Activated CD4-positive, alpha-beta memory T cell treated with anti-CD3 and anti-CD28 coated beads, Interleukin-2, amount 10 ng/mL, durations not matched to agents 7 days and 5 days (primary cell): ENCODE data around the gene CORO2A. TPM values are rescaled to one million over a fixed set of nuclear protein-coding genes. Genes with fewer than 3 reads are reported as not detected.
"Not testable (repeated sequence)": the region's sequence is repeated elsewhere in the genome, so short reads cannot be mapped to it uniquely, and the experiment has no call there.

Source experiments
- CTCF ChIA-PET: fragments of 350-600 bp; sonication (Branson Sonifier 250); formaldehyde crosslinking; loops from one replicate; lab custom pipeline; 2021; ENCODE audit warnings: antibody characterized with exemption, inconsistent platforms; lab: Charles Lee
- POLR2A ChIA-PET: fragments of 350-600 bp; sonication (Branson Sonifier 250); formaldehyde crosslinking; loops from one replicate; lab custom pipeline; 2021; ENCODE audit warnings: antibody characterized with exemption; lab: Charles Lee
- DNase-seq: peaks from one replicate; pipeline ENCODE4 v3.0.0-alpha.2; 2020
- H3K27ac Mint-ChIP-seq: one replicate; pipeline ENCODE4 v1.8.0; 2021; ENCODE audit warnings: mild to moderate bottlenecking, mixed read lengths
- H3K27me3 Mint-ChIP-seq: one replicate; pipeline ENCODE4 v1.8.0; 2021; ENCODE audit warnings: mixed read lengths
- H3K36me3 Mint-ChIP-seq: one replicate; pipeline ENCODE4 v1.8.0; 2021; ENCODE audit warnings: low read depth, mixed read lengths
- H3K4me1 Mint-ChIP-seq: one replicate; pipeline ENCODE4 v1.8.0; 2021; ENCODE audit warnings: mixed read lengths
- H3K4me3 Mint-ChIP-seq: one replicate; pipeline ENCODE4 v1.8.0; 2021; ENCODE audit warnings: mild to moderate bottlenecking, mixed read lengths
- H3K9me3 Mint-ChIP-seq: one replicate; pipeline ENCODE4 v1.8.0; 2021; ENCODE audit warnings: mixed read lengths
- total RNA-seq, 2 experiments: library from RNA; stranded (reverse); gene quantifications; one replicate each; pipeline ENCODE4 v1.2.3, GENCODE V29; 2021

Gene CORO2A
- total RNA-seq, 2 experiments from 2014 or later = 7.8 to 8.2 TPM

DNA sequence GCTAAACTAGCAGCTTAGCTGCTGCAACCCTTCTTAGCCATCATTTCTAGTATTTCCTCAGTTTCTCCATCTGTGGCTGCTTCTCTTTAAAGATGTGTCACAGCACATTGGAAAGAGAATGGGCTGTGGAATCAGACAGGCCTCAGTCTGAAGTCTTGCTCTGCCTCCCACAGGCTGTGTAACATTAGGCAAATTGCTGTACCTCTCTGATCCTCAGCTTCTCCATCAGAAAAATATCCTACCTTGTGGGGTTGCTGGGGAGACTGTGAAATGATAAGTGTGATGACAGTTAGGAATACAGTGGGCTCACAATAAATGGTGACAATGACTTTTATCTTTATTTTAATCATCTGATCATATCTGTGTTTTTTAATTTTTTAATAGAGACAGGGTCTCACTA lies 55.9 kb downstream of the CORO2A start:
- no peak for DNase-seq
- ChIA-PET POLR2A (no interaction called here), CTCF (no interaction called here)
- H3K9me3 Mint-ChIP-seq = no peaks in the 10 kb centered on the region
- no peaks in the 10 kb centered on the region for H3K27me3 Mint-ChIP-seq
- peaks cover 3% of the 10 kb centered on the region for H3K4me1 Mint-ChIP-seq
- no peak overlapping the region for H3K27ac Mint-ChIP-seq
- H3K36me3 Mint-ChIP-seq = no peaks in the 10 kb centered on the region
- H3K4me3 Mint-ChIP-seq = no peak overlapping the region

DNA sequence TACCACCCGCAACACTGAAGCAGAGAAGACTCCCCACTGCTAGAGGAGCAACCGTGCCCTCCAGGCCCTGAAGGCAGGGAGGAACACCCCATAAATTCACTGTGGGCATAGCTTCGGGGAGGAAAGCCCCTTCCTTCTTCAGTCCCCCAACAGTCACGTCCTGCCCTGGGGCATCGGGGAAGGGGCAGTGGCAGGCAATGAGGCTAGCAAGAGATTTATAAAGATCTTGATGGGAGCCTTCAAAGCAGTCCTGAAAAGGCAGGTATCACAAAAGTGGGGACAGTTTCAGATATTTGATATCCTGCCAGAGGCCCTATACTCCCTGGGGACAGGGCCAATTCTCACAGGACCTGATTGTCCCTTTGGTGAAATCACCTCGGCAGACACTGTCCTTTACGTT lies 56.5 kb downstream of the CORO2A start:
- no peak overlapping the region for H3K27ac Mint-ChIP-seq
- H3K4me3 Mint-ChIP-seq = no peak overlapping the region
- ChIA-PET CTCF (no interaction called here), POLR2A (no interaction called here)
- peaks cover 3% of the 10 kb centered on the region for H3K4me1 Mint-ChIP-seq
- no peaks in the 10 kb centered on the region for H3K36me3 Mint-ChIP-seq
- H3K9me3 Mint-ChIP-seq = no peaks in the 10 kb centered on the region
- no peaks in the 10 kb centered on the region for H3K27me3 Mint-ChIP-seq
- DNase-seq = no peak

DNA sequence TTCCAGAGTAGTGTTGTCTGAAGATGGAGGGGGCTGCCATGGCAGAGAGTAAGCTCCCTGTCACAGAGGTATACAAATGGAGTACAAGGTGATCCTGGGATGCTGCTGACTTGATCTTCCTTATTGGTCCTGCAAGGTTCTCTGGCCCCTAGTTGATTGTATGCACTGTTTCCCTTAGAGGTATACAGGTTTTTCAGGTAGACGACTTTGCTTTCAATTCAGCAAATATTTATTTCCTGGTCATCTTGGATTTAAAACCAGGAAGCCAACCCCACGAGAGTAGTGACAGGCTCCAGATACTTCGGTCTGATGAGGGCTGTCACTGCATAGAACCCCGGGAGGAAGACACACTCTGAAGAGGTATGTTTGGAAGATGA lies 56.9 kb downstream of the CORO2A start:
- no peak overlapping the region for H3K4me3 Mint-ChIP-seq
- POLR2A ChIA-PET = no interaction called here
- no peaks in the 10 kb centered on the region for H3K9me3 Mint-ChIP-seq
- no peaks in the 10 kb centered on the region for H3K36me3 Mint-ChIP-seq
- DNase-seq = no peak
- CTCF ChIA-PET = no interaction called here
- peaks cover 3% of the 10 kb centered on the region for H3K4me1 Mint-ChIP-seq
- no peaks in the 10 kb centered on the region for H3K27me3 Mint-ChIP-seq
- H3K27ac Mint-ChIP-seq = no peak overlapping the region

DNA sequence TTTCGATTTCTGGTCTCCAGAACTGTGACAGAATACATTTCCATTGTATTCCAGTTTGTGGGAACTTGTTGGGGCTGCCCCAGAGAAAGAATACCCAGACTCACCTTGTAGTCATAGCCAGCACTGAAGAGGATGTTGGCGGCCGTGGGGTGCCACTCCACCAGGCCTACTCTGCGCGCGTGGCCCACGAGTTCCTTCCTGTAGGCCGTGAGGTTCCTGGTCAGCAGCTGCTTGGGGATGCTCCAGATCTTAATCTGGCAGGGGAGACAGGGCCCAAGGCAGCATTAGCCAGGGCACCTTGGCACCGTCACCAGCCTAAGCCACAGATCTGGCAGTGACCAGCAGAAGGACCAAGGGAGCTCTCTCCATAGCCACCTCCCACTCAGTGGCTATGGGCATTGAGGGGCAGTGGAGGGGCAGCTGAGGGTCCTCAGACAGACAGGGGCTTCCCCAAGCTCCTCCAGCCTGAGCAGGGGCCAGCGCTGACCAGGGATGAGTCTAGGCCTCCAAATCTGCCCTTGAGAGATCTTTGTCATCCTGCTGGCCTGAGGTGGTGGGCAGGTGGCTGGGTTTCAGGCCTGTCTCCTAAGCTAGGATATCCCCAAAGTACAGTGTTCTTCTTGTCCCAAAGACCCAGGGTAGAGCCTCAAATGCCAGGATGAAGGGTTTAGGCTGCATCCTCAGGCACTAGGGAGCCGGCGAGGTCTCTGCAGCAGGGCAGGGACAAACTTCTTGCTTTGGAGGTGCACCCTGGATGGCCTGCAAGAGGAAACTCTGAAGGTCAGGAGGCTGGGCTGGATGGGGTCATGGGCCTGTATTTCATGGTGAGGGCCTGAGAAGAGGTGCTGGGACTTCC lies 57.5 kb downstream of the CORO2A start:
- Mint-ChIP-seq H3K36me3 (no peaks in the 10 kb centered on the region), H3K4me3 (no peak overlapping the region), H3K27ac (no peak overlapping the region), H3K9me3 (no peaks in the 10 kb centered on the region), H3K27me3 (no peaks in the 10 kb centered on the region), H3K4me1 (peaks cover 3% of the 10 kb centered on the region)
- POLR2A ChIA-PET = no interaction called here
- CTCF ChIA-PET = interaction anchor here (1.4 kb wide), 1 partner anchor 61 kb away, joined by 3 read pairs; no protein-coding TSS in a partner anchor
- DNase-seq = no peak

DNA sequence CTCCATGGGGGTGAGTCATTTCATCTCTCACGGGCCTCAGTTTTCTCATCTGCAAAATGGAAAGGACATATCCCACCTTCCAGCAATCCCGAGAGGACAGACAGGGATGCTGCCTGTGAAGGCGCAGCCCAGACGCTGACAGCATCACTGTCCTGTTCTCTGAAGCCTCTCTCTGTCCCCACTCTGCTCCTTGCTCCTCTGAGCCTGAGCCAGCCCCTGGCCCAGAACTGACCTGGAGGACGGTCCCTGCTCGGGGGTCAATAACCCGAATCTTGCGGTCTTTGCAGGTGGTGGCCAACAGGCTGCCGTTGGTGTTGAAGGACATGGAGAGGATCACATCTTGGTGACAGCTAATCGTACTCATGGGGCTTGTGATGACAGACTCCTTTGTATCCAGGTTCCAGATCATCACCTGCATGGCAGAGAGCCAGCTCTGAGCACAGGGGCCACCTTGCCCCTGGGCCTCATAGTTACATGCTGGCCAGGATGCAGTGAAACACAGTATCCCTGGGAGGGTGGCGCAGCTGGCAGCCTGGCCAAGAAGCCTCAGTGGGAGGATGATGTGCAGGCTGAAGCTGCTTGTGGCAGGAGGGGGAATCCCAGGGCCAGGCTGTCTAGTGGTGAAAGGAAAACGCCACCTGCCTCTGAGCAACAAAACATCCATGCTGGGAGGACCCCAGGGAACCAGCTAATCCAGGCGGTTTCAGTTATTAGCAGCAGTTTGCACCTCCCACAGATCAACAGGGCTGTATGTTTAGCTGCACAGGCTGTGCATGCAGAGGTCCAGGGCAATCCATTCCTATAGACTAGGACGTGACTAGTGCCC lies 59.4 kb downstream of the CORO2A start:
- Mint-ChIP-seq H3K4me1 (peaks cover 11% of the 10 kb centered on the region), H3K36me3 (no peaks in the 10 kb centered on the region), H3K27ac (no peak overlapping the region), H3K4me3 (no peak overlapping the region), H3K27me3 (no peaks in the 10 kb centered on the region), H3K9me3 (no peaks in the 10 kb centered on the region)
- CTCF ChIA-PET = interaction anchor here (0.6 to 1.4 kb wide), 3 partner anchors 14 to 124 kb away, joined by 3 read pairs; partner anchors contain the start of gene TRIM14
- no peak for DNase-seq
- POLR2A ChIA-PET = interaction anchor here (1.2 kb wide), 1 partner anchor 14 kb away, joined by 6 read pairs; the partner anchor contains the start of gene TRIM14

DNA sequence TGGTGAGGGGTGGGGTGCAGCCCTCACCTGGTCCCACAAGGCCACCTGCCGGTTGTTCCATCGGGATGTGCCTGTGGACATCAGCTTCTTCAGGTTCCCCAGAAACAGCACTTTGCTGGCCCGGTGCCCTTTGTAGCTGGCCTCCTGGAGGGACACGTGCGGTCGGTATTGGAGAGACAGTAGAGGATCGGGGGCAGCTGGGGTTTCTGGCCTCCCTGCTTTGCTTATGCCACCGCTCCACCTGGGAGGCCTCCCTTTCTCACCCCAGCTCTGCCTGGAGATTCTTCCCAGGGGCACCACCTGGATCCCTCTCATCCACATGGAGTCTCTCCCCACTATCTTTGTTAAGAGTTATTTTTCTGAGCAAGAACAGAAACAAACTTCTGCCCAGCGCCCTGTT lies 60.3 kb downstream of the CORO2A start:
- H3K4me3 Mint-ChIP-seq = no peak overlapping the region
- DNase-seq = no peak
- CTCF ChIA-PET = interaction anchor here (1.2 kb wide), 1 partner anchor 13 kb away, joined by 3 read pairs; the partner anchor contains the start of gene TRIM14
- no peaks in the 10 kb centered on the region for H3K9me3 Mint-ChIP-seq
- POLR2A ChIA-PET = no interaction called here
- H3K4me1 Mint-ChIP-seq = peaks cover 11% of the 10 kb centered on the region
- H3K27me3 Mint-ChIP-seq = no peaks in the 10 kb centered on the region
- H3K36me3 Mint-ChIP-seq = no peaks in the 10 kb centered on the region
- no peak overlapping the region for H3K27ac Mint-ChIP-seq

DNA sequence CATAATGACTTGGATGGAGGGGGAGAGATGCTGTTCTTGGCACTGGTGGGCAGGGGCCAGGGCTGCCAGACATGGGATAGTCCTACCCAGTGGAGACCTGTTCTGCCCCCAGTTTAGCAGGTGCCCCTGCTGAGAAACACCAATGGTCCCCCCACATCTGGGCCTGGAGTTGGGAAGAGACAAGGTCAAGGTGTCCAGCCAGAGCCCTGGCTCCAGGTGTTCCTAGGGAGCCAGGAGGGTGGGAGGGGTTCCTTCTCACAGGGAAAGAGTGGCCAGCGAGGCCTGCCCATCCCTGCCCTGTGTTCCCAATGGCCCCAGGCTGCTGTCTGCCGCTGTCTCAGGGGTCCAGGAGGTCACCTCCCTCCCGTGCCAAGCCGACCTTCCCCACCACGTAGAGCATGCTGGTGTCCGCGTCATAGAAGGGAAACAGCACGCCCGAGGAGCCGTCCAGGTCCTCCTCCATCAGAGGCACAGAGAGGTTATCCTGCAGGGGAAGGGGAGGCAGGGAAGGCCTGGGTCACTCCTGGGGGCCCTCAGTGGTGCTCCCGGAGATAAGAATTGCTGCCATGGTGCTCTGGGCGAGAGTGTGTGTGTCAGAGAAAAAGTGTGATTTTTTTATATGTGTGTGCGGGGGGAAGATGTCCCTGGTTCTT lies 61.7 kb downstream of the CORO2A start:
- H3K9me3 Mint-ChIP-seq = no peaks in the 10 kb centered on the region
- no peak overlapping the region for H3K4me3 Mint-ChIP-seq
- H3K27ac Mint-ChIP-seq = no peak overlapping the region
- peaks cover 11% of the 10 kb centered on the region for H3K4me1 Mint-ChIP-seq
- H3K27me3 Mint-ChIP-seq = no peaks in the 10 kb centered on the region
- CTCF ChIA-PET = no interaction called here
- peaks cover 6% of the 10 kb centered on the region for H3K36me3 Mint-ChIP-seq
- DNase-seq = no peak
- POLR2A ChIA-PET = interaction anchor here (0.7 kb wide), 1 partner anchor 125 kb away, joined by 4 read pairs; no protein-coding TSS in a partner anchor

DNA sequence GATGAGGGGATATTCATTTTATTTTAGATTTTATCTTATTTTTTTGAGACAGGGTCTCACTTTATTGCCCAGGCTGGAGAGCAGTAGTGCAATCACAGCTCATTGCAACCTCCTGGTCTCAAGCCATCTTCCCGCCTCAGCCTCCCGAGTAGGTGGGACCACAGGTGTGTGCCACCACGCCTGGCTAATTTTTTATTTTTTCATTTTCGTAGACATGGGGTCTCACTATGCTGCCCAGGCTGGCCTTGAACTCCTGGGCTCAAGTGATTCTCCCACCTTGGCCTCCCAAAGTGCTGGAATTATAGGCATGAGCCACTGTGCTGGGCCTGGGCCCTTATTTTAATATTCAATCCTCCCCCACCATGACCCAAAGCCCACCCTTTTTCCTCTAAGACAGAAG lies 62.4 kb downstream of the CORO2A start:
- H3K27me3 Mint-ChIP-seq, H3K4me3 Mint-ChIP-seq, H3K36me3 Mint-ChIP-seq, H3K27ac Mint-ChIP-seq, H3K9me3 Mint-ChIP-seq, CTCF ChIA-PET, DNase-seq: not testable (repeated sequence)
- POLR2A ChIA-PET = interaction anchor here (0.7 to 1.8 kb wide), 3 partner anchors 11 to 126 kb away, joined by 3 to 9 read pairs (median 4); partner anchors contain the start of genes NANS and TRIM14
- peaks cover 11% of the 10 kb centered on the region for H3K4me1 Mint-ChIP-seq

DNA sequence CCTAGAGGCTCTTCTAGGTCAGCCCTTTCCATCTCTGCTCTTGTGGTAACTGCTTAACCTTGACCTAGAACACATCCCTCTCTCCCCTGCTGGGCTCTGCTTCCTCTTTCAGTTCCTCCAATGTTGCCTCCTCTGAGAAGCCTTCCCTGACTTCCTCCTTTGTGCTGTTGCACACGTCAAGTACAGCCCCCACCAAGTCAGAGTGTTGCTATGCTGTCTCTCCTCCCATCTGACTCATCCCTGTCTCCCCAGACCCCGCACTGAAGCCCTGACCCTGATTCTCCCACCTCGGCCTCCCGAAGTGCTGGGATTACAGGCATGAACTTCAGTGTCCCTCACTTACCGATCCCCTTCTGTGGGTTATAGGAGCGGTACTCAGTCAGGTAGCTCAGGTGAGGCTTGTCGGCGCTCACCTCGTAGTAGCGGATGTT lies 63.0 kb downstream of the CORO2A start:
- Mint-ChIP-seq H3K27me3 (no peaks in the 10 kb centered on the region), H3K4me3 (no peak overlapping the region), H3K36me3 (peaks cover 8% of the 10 kb centered on the region), H3K4me1 (peaks cover 11% of the 10 kb centered on the region), H3K27ac (no peak overlapping the region), H3K9me3 (no peaks in the 10 kb centered on the region)
- POLR2A ChIA-PET = interaction anchor here (0.8 to 1.8 kb wide), 4 partner anchors 9 to 73 kb away, joined by 3 to 9 read pairs (median 3); partner anchors contain the start of genes NANS and TRIM14
- DNase-seq = no peak
- CTCF ChIA-PET = no interaction called here

DNA sequence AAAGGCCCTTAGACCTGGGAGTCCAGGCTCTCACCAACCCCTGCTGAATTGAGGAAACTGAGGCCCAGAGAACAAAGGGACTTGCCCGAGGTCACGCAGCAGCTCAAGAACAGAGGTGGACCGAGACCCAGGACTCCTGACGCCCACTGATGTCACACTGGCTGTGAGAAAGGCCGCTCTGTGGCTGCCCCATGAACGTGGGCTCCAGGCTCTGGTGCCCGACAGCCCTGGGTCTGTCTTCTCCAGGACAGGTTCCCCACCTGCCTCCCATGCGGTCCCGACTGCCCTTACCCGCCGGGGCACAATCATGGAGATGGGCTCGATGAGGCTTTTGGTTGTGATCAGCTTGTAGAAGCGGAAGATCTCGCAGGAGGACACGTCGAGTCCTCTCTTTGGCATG lies 64.1 kb downstream of the CORO2A start:
- H3K9me3 Mint-ChIP-seq = no peaks in the 10 kb centered on the region
- no peak overlapping the region for H3K27ac Mint-ChIP-seq
- H3K4me3 Mint-ChIP-seq = no peak overlapping the region
- H3K4me1 Mint-ChIP-seq = peaks cover 11% of the 10 kb centered on the region
- POLR2A ChIA-PET = interaction anchor here (0.8 to 1.8 kb wide), 3 partner anchors 10 to 128 kb away, joined by 3 to 9 read pairs (median 4); partner anchors contain the start of gene TRIM14
- H3K27me3 Mint-ChIP-seq = no peaks in the 10 kb centered on the region
- H3K36me3 Mint-ChIP-seq = peaks cover 8% of the 10 kb centered on the region
- DNase-seq = no peak
- CTCF ChIA-PET = no interaction called here

DNA sequence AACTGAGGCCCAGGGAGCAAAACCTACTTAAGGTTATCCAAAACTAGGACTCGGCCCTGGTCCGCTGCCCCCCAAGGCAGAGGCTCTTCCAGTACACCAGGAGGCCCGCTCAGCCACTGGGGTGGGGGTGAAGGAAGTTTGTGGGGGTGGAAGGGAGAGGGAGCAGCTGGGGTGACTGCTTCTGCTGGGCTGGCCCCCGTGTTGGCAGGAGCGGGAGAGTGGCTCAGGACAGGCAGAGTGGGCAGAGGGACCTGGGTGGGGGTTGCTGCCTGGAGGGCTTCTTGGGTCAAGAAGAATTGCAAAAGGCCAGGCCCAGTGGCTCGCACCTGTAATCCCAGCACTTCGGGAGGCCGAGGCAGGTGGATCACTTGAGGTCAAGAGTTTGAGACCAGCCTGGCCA lies 65.2 kb downstream of the CORO2A start:
- no peak overlapping the region for H3K27ac Mint-ChIP-seq
- H3K36me3 Mint-ChIP-seq = peaks cover 8% of the 10 kb centered on the region
- CTCF ChIA-PET = no interaction called here
- no peaks in the 10 kb centered on the region for H3K9me3 Mint-ChIP-seq
- H3K4me1 Mint-ChIP-seq = peaks cover 8% of the 10 kb centered on the region
- H3K27me3 Mint-ChIP-seq = no peaks in the 10 kb centered on the region
- POLR2A ChIA-PET = no interaction called here
- H3K4me3 Mint-ChIP-seq = no peak overlapping the region
- DNase-seq = no peak

DNA sequence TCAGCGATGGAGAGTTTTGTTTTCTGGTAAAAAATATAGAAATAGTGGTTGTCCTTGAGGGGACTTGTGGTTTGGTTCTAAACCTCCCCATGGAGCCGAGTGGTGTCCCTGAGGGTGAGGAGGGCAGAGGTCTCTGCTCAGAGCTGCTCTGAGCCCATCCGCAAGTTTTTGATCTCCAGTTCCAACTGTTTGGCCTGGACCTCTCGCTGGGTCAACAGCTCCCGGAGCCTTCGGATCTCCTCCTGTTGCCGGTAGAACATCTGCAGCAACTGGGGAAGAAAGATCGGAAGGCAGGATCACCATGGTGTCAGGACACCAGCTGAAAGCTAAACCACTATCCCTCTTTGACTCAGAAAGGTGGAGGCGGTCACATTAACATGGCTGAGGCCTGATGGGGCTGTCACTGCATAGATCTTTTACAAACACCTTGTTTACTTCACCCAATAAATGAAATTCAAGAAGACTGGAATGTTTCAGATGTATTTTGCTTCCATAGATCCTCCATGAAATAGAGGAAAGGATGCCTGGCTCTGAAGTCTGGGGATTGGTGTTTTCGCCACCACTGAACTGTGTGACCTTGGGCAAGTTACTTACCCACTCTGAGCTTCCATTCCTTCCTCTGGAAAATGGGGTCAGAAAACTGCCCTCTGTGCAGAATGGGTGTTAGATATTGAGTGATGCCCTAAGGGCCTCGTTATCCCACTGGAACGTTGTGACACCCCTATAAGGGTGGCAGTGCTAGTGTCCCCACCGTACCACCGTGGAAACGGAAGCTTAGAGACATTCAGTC lies 67.6 kb downstream of the CORO2A start:
- peaks cover 31% of the 10 kb centered on the region for H3K4me1 Mint-ChIP-seq
- ChIA-PET POLR2A (interaction anchor here (1.1 kb wide), 1 partner anchor 23 kb away, joined by 3 read pairs; no protein-coding TSS in a partner anchor), CTCF (interaction anchor here (1.1 kb wide), 1 partner anchor 93 kb away, joined by 3 read pairs; no protein-coding TSS in a partner anchor)
- H3K27me3 Mint-ChIP-seq = no peaks in the 10 kb centered on the region
- H3K4me3 Mint-ChIP-seq = no peak overlapping the region
- no peak overlapping the region for H3K27ac Mint-ChIP-seq
- H3K9me3 Mint-ChIP-seq = no peaks in the 10 kb centered on the region
- DNase-seq = no peak
- H3K36me3 Mint-ChIP-seq = peaks cover 8% of the 10 kb centered on the region
